Dermis microvascular lymphatic vessel endothelial cell (primary cell): ENCODE data around the gene LACC1. TPM values are rescaled to one million over a fixed set of nuclear protein-coding genes. Genes with fewer than 3 reads are reported as not detected.

Source experiments
- DNase-seq, 2 donors: peaks; one replicate each; pipeline versions ENCODE4 v3.0.0 to v3.0.0-alpha.2; 2010; ENCODE audit warnings: low read depth in 2 of 2
- total RNA-seq: library from RNA; depleted of rRNA; stranded (reverse); fragments of >200 nt; gene quantifications from 2 replicates; pipeline ENCODE4 v1.2.1, GENCODE V29; 2014

LACC1 gene
- total RNA-seq, 1 donor from 2014 or later, result 5.8 TPM

GRCh38 chr13:43942286-43942685, 62.6 kb downstream of the LACC1 start:
- DNase-seq, result no peak

Other genes with a start within 250 kb of the LACC1 start
- 0.38 and 1.2 TPM in 2 replicates for gene ENOX1, start 92.9 kb upstream of the LACC1 start, total RNA-seq
- gene CCDC122, start 164 bp upstream of the LACC1 start, total RNA-seq, result 2.1 and 2.8 TPM in 2 replicates